Measurements from ENCODE around the gene CNTN5.

GRCh38 chr11:99535406-99535805 is 514.7 kb downstream of the CNTN5 start:
- TF ChIP-seq POLR2A (IDR thresholded peaks at IDR 0.05; ENCODE audit: low read length) (no peak), GATA1 (IDR thresholded peaks at IDR 0.05; ENCODE audit: low read depth, low read length) (no peak)
